ENCODE measurements around the gene MFRP.

Gene MFRP

DNA sequence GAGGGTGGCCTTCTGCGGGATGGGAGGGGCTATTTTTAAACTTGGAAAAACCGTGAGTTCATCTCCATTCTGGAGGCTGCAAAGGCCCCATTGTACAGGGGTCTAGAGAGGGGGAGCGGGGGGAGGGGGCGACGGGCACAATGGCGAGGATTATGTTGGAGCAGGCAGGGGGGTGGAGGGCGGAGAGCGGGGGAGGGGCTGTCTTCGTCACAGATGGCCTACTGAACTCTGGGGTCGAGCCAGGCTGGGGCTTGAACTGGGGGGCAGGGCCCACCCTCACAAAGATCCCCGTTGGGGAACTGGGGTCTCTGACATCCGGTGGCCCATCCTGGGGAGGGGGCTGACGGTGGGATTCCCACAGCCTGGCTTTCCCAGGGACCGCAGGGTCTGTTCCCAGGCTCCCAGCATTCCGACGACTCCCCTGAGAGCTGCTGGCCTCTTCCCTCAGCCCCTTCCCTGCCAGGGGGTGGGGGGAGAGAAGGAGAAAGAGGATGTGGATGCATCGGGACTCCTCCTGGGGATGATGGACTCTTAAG lies 26.2 kb downstream of the MFRP start:
- peak overlapping the region; percentile 99 for H3K27ac ChIP-seq (ENCODE audit: low read length)
- H3K36me3 ChIP-seq (ENCODE audit: control insufficient read depth in 2 of 2, insufficient read depth in 2 of 2, low read length in 2 of 2), result no peaks in the 10 kb centered on the region
- peak overlapping the region; percentile 96 for H3K9ac ChIP-seq (ENCODE audit: low read length in 2 of 2)
- peaks cover under 1 to 2% of the 10 kb centered on the region in 2 donors for H3K27me3 ChIP-seq (ENCODE audit: control insufficient read depth in 1 of 2, insufficient read depth in 2 of 2, low read length in 2 of 2)
- no peaks in the 10 kb centered on the region for H3K9me3 ChIP-seq (ENCODE audit: control insufficient read depth in 2 of 2, low read length in 2 of 2)
- peaks cover 75% of the 10 kb centered on the region for H3K4me1 ChIP-seq (ENCODE audit: control insufficient read depth, insufficient read depth, low read length)
- peak overlapping the region; percentile 56 to 73 for H3K4me3 ChIP-seq (ENCODE audit: low read length in 2 of 2)

- peaks cover 80% of the 10 kb centered on the region for H3K4me1 ChIP-seq (ENCODE audit: control insufficient read depth, insufficient read depth, low read length)
- H3K4me3 ChIP-seq (ENCODE audit: low read length in 2 of 2), result peak overlapping the region in 1 of 2 donors; percentile 74
- peak overlapping the region; percentile 93 to 96 for H3K9ac ChIP-seq (ENCODE audit: low read length in 2 of 2)
- H3K27me3 ChIP-seq (ENCODE audit: control insufficient read depth in 1 of 2, insufficient read depth in 2 of 2, low read length in 2 of 2), result peaks cover 2 to 4% of the 10 kb centered on the region in 2 donors
- H3K9me3 ChIP-seq (ENCODE audit: control insufficient read depth in 2 of 2, low read length in 2 of 2), result no peaks in the 10 kb centered on the region
- H3K36me3 ChIP-seq (ENCODE audit: control insufficient read depth in 2 of 2, insufficient read depth in 2 of 2, low read length in 2 of 2), result no peaks in the 10 kb centered on the region
- peak overlapping the region; percentile 99 for H3K27ac ChIP-seq (ENCODE audit: low read length)
These were observed 26.7 kb downstream of the MFRP start for GRCh38 chr11:119319700-119320239.

DNA sequence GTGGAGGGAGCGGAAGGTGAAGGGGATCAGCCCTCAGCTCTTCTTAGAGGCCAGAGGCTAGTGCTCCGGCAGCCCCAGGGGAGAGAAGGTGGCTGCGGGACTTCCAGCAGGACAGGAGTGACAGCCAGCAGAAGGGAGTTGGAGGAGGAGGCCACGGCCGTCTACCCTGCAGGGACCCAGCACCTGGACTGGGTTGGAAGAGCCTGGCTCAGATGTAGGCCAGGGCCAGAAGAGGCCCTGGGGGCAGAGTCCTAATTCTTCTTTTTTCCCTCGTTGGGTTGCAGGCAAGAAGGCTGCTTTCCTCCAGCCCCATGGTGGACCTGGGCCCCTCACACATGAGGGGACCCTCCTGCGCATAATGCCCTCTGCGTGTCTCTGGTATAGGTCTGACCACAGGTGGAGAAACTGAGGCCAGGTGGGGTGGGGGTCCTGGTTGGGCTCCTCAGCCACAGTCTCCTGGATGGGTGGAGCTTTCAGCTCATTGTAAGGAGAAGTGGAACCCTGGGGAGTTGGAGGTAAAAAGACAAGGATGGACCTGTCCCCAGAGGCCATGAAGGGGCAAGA lies 27.3 kb downstream of the MFRP start:
- peaks cover 5% of the 10 kb centered on the region in 2 donors for H3K36me3 ChIP-seq (ENCODE audit: control insufficient read depth in 2 of 2, insufficient read depth in 2 of 2, low read length in 2 of 2)
- peaks cover 2 to 4% of the 10 kb centered on the region in 2 donors for H3K27me3 ChIP-seq (ENCODE audit: control insufficient read depth in 1 of 2, insufficient read depth in 2 of 2, low read length in 2 of 2)
- H3K4me3 ChIP-seq (ENCODE audit: low read length in 2 of 2), result peak overlapping the region; percentile 34 to 74
- H3K4me1 ChIP-seq (ENCODE audit: control insufficient read depth, insufficient read depth, low read length), result peaks cover 83% of the 10 kb centered on the region
- peak overlapping the region; percentile 99 for H3K27ac ChIP-seq (ENCODE audit: low read length)
- H3K9me3 ChIP-seq (ENCODE audit: control insufficient read depth in 2 of 2, low read length in 2 of 2), result no peaks in the 10 kb centered on the region
- H3K9ac ChIP-seq (ENCODE audit: low read length in 2 of 2), result peak overlapping the region; percentile 93 to 96

- Histone ChIP-seq H3K4me3 (ENCODE audit: low read length in 2 of 2) (peak overlapping the region; percentile 63 to 74), H3K27me3 (ENCODE audit: control insufficient read depth in 1 of 2, insufficient read depth in 2 of 2, low read length in 2 of 2) (peaks cover 2 to 4% of the 10 kb centered on the region in 2 donors), H3K9me3 (ENCODE audit: control insufficient read depth in 2 of 2, low read length in 2 of 2) (no peaks in the 10 kb centered on the region), H3K4me1 (ENCODE audit: control insufficient read depth, insufficient read depth, low read length) (peaks cover 81% of the 10 kb centered on the region), H3K36me3 (ENCODE audit: control insufficient read depth in 2 of 2, insufficient read depth in 2 of 2, low read length in 2 of 2) (peaks cover 8 to 11% of the 10 kb centered on the region in 2 donors), H3K9ac (ENCODE audit: low read length in 2 of 2) (peak overlapping the region; percentile 93 to 96), H3K27ac (ENCODE audit: low read length) (peak overlapping the region; percentile 99)
These were observed 28.0 kb downstream of the MFRP start for GRCh38 chr11:119318240-119319135.

DNA sequence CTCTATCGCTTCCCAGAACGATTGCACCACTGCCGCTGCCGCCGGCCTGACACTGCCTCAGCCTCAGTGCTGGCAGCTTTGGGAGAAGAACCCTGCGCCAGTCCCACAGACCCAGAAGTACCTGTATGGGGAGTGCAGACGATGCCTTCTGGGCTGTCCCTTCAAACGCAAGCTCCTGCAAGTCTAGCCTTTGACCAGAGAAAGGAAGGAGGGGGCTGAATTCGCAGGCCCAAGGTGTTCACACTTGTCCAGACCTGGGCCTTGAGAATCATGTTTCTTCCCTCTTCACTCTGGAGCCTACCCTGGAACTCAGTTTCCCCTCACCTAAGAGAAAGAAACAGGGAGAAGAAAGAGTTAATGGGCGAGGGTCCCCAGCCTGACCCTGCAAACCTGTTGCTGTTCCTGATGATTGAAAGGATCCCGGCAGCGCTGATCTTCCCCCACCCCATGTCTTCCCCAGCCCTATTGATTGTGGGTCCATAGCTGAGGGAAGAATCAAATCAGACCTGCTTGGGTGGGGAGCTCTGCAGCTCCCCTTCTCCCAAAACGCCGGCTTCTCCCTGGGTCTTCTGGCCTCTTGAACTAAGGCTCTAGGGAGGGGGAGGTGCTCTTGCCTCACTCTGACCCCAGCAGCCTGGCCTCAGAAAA lies 28.8 kb downstream of the MFRP start:
- H3K9me3 ChIP-seq (ENCODE audit: control insufficient read depth in 2 of 2, low read length in 2 of 2), result no peaks in the 10 kb centered on the region
- peak overlapping the region; percentile 99 for H3K27ac ChIP-seq (ENCODE audit: low read length)
- peaks cover 2 to 4% of the 10 kb centered on the region in 2 donors for H3K27me3 ChIP-seq (ENCODE audit: control insufficient read depth in 1 of 2, insufficient read depth in 2 of 2, low read length in 2 of 2)
- peak overlapping the region; percentile 63 to 74 for H3K4me3 ChIP-seq (ENCODE audit: low read length in 2 of 2)
- peak overlapping the region; percentile 93 to 94 for H3K9ac ChIP-seq (ENCODE audit: low read length in 2 of 2)
- H3K36me3 ChIP-seq (ENCODE audit: control insufficient read depth in 2 of 2, insufficient read depth in 2 of 2, low read length in 2 of 2), result peaks cover 12 to 17% of the 10 kb centered on the region in 2 donors
- peaks cover 80% of the 10 kb centered on the region for H3K4me1 ChIP-seq (ENCODE audit: control insufficient read depth, insufficient read depth, low read length)

- H3K27ac ChIP-seq (ENCODE audit: low read length), result peak within 1 kb of the TSS; percentile 99
- H3K9ac ChIP-seq (ENCODE audit: low read length in 2 of 2), result peak within 1 kb of the TSS; percentile 95 to 96
- H3K9me3 ChIP-seq (ENCODE audit: control insufficient read depth in 2 of 2, low read length in 2 of 2), result no peaks in the 10 kb centered on the region
- H3K4me1 ChIP-seq (ENCODE audit: control insufficient read depth, insufficient read depth, low read length), result peaks cover 79% of the 10 kb centered on the region
- H3K4me3 ChIP-seq (ENCODE audit: low read length in 2 of 2), result peak within 1 kb of the TSS; percentile 67 to 86
- peaks cover 2 to 4% of the 10 kb centered on the region in 2 donors for H3K27me3 ChIP-seq (ENCODE audit: control insufficient read depth in 1 of 2, insufficient read depth in 2 of 2, low read length in 2 of 2)
- peaks cover 19 to 24% of the 10 kb centered on the region in 2 donors for H3K36me3 ChIP-seq (ENCODE audit: control insufficient read depth in 2 of 2, insufficient read depth in 2 of 2, low read length in 2 of 2)
These were observed 29.5 kb downstream of the MFRP start, which contains the start of gene MCAM for GRCh38 chr11:119316729-119317591. MCAM (minus strand) TSS chr11:119317130; CDS start chr11:119317101, 29 bp downstream.

DNA sequence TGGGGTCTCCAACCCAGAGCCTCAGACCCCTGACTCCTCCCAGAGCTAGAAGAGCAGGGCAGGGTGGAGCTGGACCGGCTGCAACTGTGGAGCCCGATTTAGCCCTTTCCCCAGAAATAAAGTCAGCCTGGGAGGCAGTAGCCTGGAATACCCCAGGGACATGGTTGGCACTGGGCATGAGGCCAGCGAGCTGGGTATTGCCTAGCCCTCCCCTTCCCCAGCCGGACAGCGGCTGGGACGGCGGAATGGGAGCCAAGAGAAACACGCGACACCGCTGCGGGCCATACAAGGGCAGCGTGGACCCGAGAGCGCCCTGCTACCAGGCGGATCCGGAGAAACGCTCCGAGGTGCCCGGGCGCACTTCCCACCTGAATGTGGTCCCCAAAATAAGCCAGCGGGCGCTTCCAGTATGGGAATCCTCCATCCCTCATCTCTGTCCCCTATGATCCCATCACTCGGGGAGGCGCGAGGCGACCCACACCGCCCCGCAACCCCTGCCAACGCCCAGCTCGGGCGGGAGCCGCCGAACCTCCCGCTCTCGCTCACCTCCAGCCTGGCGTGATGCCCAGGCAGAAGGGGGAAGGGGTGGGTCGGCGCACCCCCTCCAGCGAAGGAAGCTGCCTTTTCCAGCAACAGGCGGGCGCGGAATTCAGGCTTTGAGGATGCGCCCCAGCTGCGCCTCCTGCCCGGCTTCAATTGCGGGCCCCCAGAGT lies 30.3 kb downstream of the MFRP start:
- H3K9me3 ChIP-seq (ENCODE audit: control insufficient read depth in 2 of 2, low read length in 2 of 2), result no peaks in the 10 kb centered on the region
- peak overlapping the region; percentile 67 to 86 for H3K4me3 ChIP-seq (ENCODE audit: low read length in 2 of 2)
- peaks cover 2 to 4% of the 10 kb centered on the region in 2 donors for H3K27me3 ChIP-seq (ENCODE audit: control insufficient read depth in 1 of 2, insufficient read depth in 2 of 2, low read length in 2 of 2)
- peaks cover 79% of the 10 kb centered on the region for H3K4me1 ChIP-seq (ENCODE audit: control insufficient read depth, insufficient read depth, low read length)
- H3K9ac ChIP-seq (ENCODE audit: low read length in 2 of 2), result peak overlapping the region; percentile 95 to 96
- H3K27ac ChIP-seq (ENCODE audit: low read length), result peak overlapping the region; percentile 97
- peaks cover 25 to 31% of the 10 kb centered on the region in 2 donors for H3K36me3 ChIP-seq (ENCODE audit: control insufficient read depth in 2 of 2, insufficient read depth in 2 of 2, low read length in 2 of 2)

DNA sequence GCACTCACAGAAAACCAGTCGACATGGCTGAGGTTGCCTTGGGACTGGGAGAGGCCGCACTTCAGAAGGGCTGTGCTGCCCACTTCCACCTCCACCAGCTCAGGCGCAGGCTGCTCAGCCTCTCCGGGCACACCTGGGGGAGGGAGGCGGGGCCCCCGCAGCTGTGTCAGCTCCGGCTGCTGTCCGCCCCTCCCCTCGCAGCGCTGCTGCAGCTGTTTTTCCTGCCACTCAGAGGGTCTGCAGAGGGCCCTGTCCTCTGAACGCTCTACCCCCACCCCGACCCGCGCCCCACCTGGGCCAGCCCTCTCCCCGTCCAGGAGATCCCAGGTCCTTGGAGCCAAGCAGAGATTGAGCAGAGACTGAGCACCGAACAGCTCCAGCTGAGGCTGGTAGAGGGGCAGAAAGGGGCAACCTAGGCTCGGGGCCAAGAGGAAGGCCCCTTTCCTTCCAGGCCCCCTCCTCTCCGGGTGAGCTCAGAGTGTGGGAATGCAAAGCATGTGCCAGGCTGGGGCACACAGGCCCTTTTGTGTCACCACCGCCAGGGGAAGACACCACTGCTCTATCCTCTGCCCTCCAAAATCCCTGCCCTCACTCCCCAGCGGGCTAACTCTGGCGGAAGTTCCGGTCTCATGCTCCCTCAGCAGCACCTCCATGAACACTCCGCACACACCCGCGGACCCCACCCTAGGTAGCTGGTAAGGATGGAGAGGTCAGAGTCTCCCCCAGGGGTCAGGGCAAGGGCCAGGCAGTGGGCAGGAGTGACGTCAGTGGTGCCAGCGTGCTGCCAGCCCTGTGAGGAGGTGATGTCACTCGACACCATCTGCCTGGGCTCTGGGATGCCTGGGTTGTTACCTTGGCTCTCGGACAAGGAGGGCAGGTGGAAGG lies 31.1 kb downstream of the MFRP start:
- Histone ChIP-seq H3K4me1 (ENCODE audit: control insufficient read depth, insufficient read depth, low read length) (peaks cover 74% of the 10 kb centered on the region), H3K27me3 (ENCODE audit: control insufficient read depth in 1 of 2, insufficient read depth in 2 of 2, low read length in 2 of 2) (peaks cover 2 to 4% of the 10 kb centered on the region in 2 donors), H3K9ac (ENCODE audit: low read length in 2 of 2) (peak overlapping the region; percentile 95 to 96), H3K36me3 (ENCODE audit: control insufficient read depth in 2 of 2, insufficient read depth in 2 of 2, low read length in 2 of 2) (peaks cover 33 to 39% of the 10 kb centered on the region in 2 donors), H3K27ac (ENCODE audit: low read length) (peak overlapping the region; percentile 97), H3K9me3 (ENCODE audit: control insufficient read depth in 2 of 2, low read length in 2 of 2) (no peaks in the 10 kb centered on the region), H3K4me3 (ENCODE audit: low read length in 2 of 2) (peak overlapping the region; percentile 67 to 86)

Measured in stomach smooth muscle (tissue), 2 donors.